ENCODE data around the gene GJC1. TPM values are rescaled to one million over a fixed set of nuclear protein-coding genes. Genes with fewer than 3 reads are reported as not detected.

Gene GJC1
- total RNA-seq, 1 experiment from 2014 or later: 0.86 TPM

- H3K9me3 ChIP-seq (ENCODE audit: low read length): no peaks in the 10 kb centered on the region
- H2AFZ ChIP-seq (ENCODE audit: low read length): no peak overlapping the region
- H3K4me2 ChIP-seq (ENCODE audit: low read depth, low read length, poor library complexity, severe bottlenecking): no peak overlapping the region
- H3K79me2 ChIP-seq (ENCODE audit: low read length): no peaks in the 10 kb centered on the region
- no peaks in the 10 kb centered on the region for H3K36me3 ChIP-seq (ENCODE audit: insufficient read depth, low read length)
- H3K4me3 ChIP-seq (ENCODE audit: low read length): no peak overlapping the region
- no peaks in the 10 kb centered on the region for H3K4me1 ChIP-seq (ENCODE audit: low read length)
- H3K27ac ChIP-seq (ENCODE audit: low read length): no peak overlapping the region
- no peaks in the 10 kb centered on the region for H3K27me3 ChIP-seq (ENCODE audit: low read length)
- H3K9ac ChIP-seq (ENCODE audit: low read length): no peak overlapping the region
- no peaks in the 10 kb centered on the region for H3K9me2 ChIP-seq (replicated peaks; ENCODE audit: insufficient read depth, low read length)
- no peak for DNase-seq
- 0 out of 2 replicates have a peak, but pooled peaks cover 2% of the 10 kb centered on the region for H4K20me1 ChIP-seq (ENCODE audit: insufficient read depth, low read depth, low read length)
These were observed 10.2 kb upstream of the GJC1 start for GRCh38 chr17:44840274-44840673.

- Histone ChIP-seq H3K36me3 (ENCODE audit: insufficient read depth, low read length) (no peaks in the 10 kb centered on the region), H3K79me2 (ENCODE audit: low read length) (no peaks in the 10 kb centered on the region), H3K9ac (ENCODE audit: low read length) (no peak overlapping the region), H3K27ac (ENCODE audit: low read length) (no peak overlapping the region), H3K27me3 (ENCODE audit: low read length) (no peaks in the 10 kb centered on the region), H3K9me2 (replicated peaks; ENCODE audit: insufficient read depth, low read length) (no peaks in the 10 kb centered on the region), H2AFZ (ENCODE audit: low read length) (no peak overlapping the region), H4K20me1 (ENCODE audit: insufficient read depth, low read depth, low read length) (no peaks in the 10 kb centered on the region), H3K4me1 (ENCODE audit: low read length) (no peaks in the 10 kb centered on the region), H3K9me3 (ENCODE audit: low read length) (no peaks in the 10 kb centered on the region), H3K4me2 (ENCODE audit: low read depth, low read length, poor library complexity, severe bottlenecking) (no peak overlapping the region), H3K4me3 (ENCODE audit: low read length) (no peak overlapping the region)
- no peak for DNase-seq
These were observed 7.1 kb upstream of the GJC1 start for GRCh38 chr17:44837196-44837595.

GRCh38 chr17:44832805-44833204 lies 2.7 kb upstream of the GJC1 start:
- Histone ChIP-seq H3K4me2 (ENCODE audit: low read depth, low read length, poor library complexity, severe bottlenecking) (no peak overlapping the region), H2AFZ (ENCODE audit: low read length) (no peak overlapping the region), H3K4me3 (ENCODE audit: low read length) (no peak overlapping the region), H4K20me1 (ENCODE audit: insufficient read depth, low read depth, low read length) (no peaks in the 10 kb centered on the region), H3K79me2 (ENCODE audit: low read length) (no peaks in the 10 kb centered on the region), H3K27me3 (ENCODE audit: low read length) (no peaks in the 10 kb centered on the region), H3K9me2 (replicated peaks; ENCODE audit: insufficient read depth, low read length) (no peaks in the 10 kb centered on the region), H3K4me1 (ENCODE audit: low read length) (no peaks in the 10 kb centered on the region), H3K36me3 (ENCODE audit: insufficient read depth, low read length) (no peaks in the 10 kb centered on the region), H3K27ac (ENCODE audit: low read length) (no peak overlapping the region), H3K9me3 (ENCODE audit: low read length) (no peaks in the 10 kb centered on the region), H3K9ac (ENCODE audit: low read length) (no peak overlapping the region)
- DNase-seq: no peak

GRCh38 chr17:44831371-44831770 lies 1.3 kb upstream of the GJC1 start:
- Histone ChIP-seq H3K4me1 (ENCODE audit: low read length) (no peaks in the 10 kb centered on the region), H3K79me2 (ENCODE audit: low read length) (no peaks in the 10 kb centered on the region), H3K4me3 (ENCODE audit: low read length) (no peak overlapping the region), H4K20me1 (ENCODE audit: insufficient read depth, low read depth, low read length) (no peaks in the 10 kb centered on the region), H3K9me2 (replicated peaks; ENCODE audit: insufficient read depth, low read length) (no peaks in the 10 kb centered on the region), H2AFZ (ENCODE audit: low read length) (no peak overlapping the region), H3K27me3 (ENCODE audit: low read length) (no peaks in the 10 kb centered on the region), H3K9ac (ENCODE audit: low read length) (no peak overlapping the region), H3K36me3 (ENCODE audit: insufficient read depth, low read length) (no peaks in the 10 kb centered on the region), H3K4me2 (ENCODE audit: low read depth, low read length, poor library complexity, severe bottlenecking) (no peak overlapping the region), H3K9me3 (ENCODE audit: low read length) (no peaks in the 10 kb centered on the region), H3K27ac (ENCODE audit: low read length) (no peak overlapping the region)
- no peak for DNase-seq

GRCh38 chr17:44830359-44831288 lies 537 bp upstream of the GJC1 start:
- no peaks in the 10 kb centered on the region for H3K27me3 ChIP-seq (ENCODE audit: low read length)
- no peaks in the 10 kb centered on the region for H3K9me3 ChIP-seq (ENCODE audit: low read length)
- H3K4me2 ChIP-seq (ENCODE audit: low read depth, low read length, poor library complexity, severe bottlenecking): no peak overlapping the region
- no peaks in the 10 kb centered on the region for H3K4me1 ChIP-seq (ENCODE audit: low read length)
- H3K36me3 ChIP-seq (ENCODE audit: insufficient read depth, low read length): no peaks in the 10 kb centered on the region
- no peak overlapping the region for H3K4me3 ChIP-seq (ENCODE audit: low read length)
- H2AFZ ChIP-seq (ENCODE audit: low read length): no peak overlapping the region
- H3K9me2 ChIP-seq (replicated peaks; ENCODE audit: insufficient read depth, low read length): no peaks in the 10 kb centered on the region
- DNase-seq: no peak
- H4K20me1 ChIP-seq (ENCODE audit: insufficient read depth, low read depth, low read length): no peaks in the 10 kb centered on the region
- H3K9ac ChIP-seq (ENCODE audit: low read length): no peak overlapping the region
- no peaks in the 10 kb centered on the region for H3K79me2 ChIP-seq (ENCODE audit: low read length)
- no peak overlapping the region for H3K27ac ChIP-seq (ENCODE audit: low read length)

- Histone ChIP-seq H3K4me1 (ENCODE audit: low read length) (no peaks in the 10 kb centered on the region), H4K20me1 (ENCODE audit: insufficient read depth, low read depth, low read length) (no peaks in the 10 kb centered on the region), H2AFZ (ENCODE audit: low read length) (no peak overlapping the region), H3K9me2 (replicated peaks; ENCODE audit: insufficient read depth, low read length) (no peaks in the 10 kb centered on the region), H3K4me3 (ENCODE audit: low read length) (no peak overlapping the region), H3K27me3 (ENCODE audit: low read length) (no peaks in the 10 kb centered on the region), H3K9me3 (ENCODE audit: low read length) (no peaks in the 10 kb centered on the region), H3K9ac (ENCODE audit: low read length) (no peak overlapping the region), H3K36me3 (ENCODE audit: insufficient read depth, low read length) (no peaks in the 10 kb centered on the region), H3K27ac (ENCODE audit: low read length) (no peak overlapping the region), H3K79me2 (ENCODE audit: low read length) (no peaks in the 10 kb centered on the region), H3K4me2 (ENCODE audit: low read depth, low read length, poor library complexity, severe bottlenecking) (no peak overlapping the region)
- DNase-seq: no peak
These were observed 1.1 kb downstream of the GJC1 start for GRCh38 chr17:44828919-44829522.

- H3K9me2 ChIP-seq (replicated peaks; ENCODE audit: insufficient read depth, low read length): no peaks in the 10 kb centered on the region
- H3K9me3 ChIP-seq (ENCODE audit: low read length): no peaks in the 10 kb centered on the region
- H3K4me2 ChIP-seq (ENCODE audit: low read depth, low read length, poor library complexity, severe bottlenecking): no peak overlapping the region
- H3K9ac ChIP-seq (ENCODE audit: low read length): no peak overlapping the region
- H3K4me1 ChIP-seq (ENCODE audit: low read length): no peaks in the 10 kb centered on the region
- no peak for DNase-seq
- H2AFZ ChIP-seq (ENCODE audit: low read length): no peak overlapping the region
- H3K79me2 ChIP-seq (ENCODE audit: low read length): no peaks in the 10 kb centered on the region
- H3K4me3 ChIP-seq (ENCODE audit: low read length): no peak overlapping the region
- no peak overlapping the region for H3K27ac ChIP-seq (ENCODE audit: low read length)
- H4K20me1 ChIP-seq (ENCODE audit: insufficient read depth, low read depth, low read length): no peaks in the 10 kb centered on the region
- no peaks in the 10 kb centered on the region for H3K27me3 ChIP-seq (ENCODE audit: low read length)
- no peaks in the 10 kb centered on the region for H3K36me3 ChIP-seq (ENCODE audit: insufficient read depth, low read length)
These were observed 2.2 kb downstream of the GJC1 start for GRCh38 chr17:44827863-44828262.

GRCh38 chr17:44826123-44826790 lies 3.8 kb downstream of the GJC1 start:
- no peaks in the 10 kb centered on the region for H3K27me3 ChIP-seq (ENCODE audit: low read length)
- no peaks in the 10 kb centered on the region for H3K79me2 ChIP-seq (ENCODE audit: low read length)
- DNase-seq: no peak
- H2AFZ ChIP-seq (ENCODE audit: low read length): no peak overlapping the region
- H3K9me3 ChIP-seq (ENCODE audit: low read length): no peaks in the 10 kb centered on the region
- H3K9ac ChIP-seq (ENCODE audit: low read length): no peak overlapping the region
- no peaks in the 10 kb centered on the region for H3K4me1 ChIP-seq (ENCODE audit: low read length)
- no peaks in the 10 kb centered on the region for H4K20me1 ChIP-seq (ENCODE audit: insufficient read depth, low read depth, low read length)
- no peak overlapping the region for H3K27ac ChIP-seq (ENCODE audit: low read length)
- no peak overlapping the region for H3K4me3 ChIP-seq (ENCODE audit: low read length)
- H3K36me3 ChIP-seq (ENCODE audit: insufficient read depth, low read length): no peaks in the 10 kb centered on the region
- H3K9me2 ChIP-seq (replicated peaks; ENCODE audit: insufficient read depth, low read length): no peaks in the 10 kb centered on the region
- H3K4me2 ChIP-seq (ENCODE audit: low read depth, low read length, poor library complexity, severe bottlenecking): no peak overlapping the region

All from Karpas-422 (cell line).